Adipocyte (in vitro differentiated cells): ENCODE data around the gene AADACL4.

Experiments used
- DNase-seq: peaks from one replicate; pipeline ENCODE4 v3.0.0-alpha.2; 2015; ENCODE audit warnings: low read depth
- H3K27me3 ChIP-seq: replicated peaks from 2 replicates; pipeline ENCODE4 v1.7.0; 2013; ENCODE audit warnings: mild to moderate bottlenecking, low read length, moderate library complexity; ENCODE audit not compliant: control insufficient read depth, insufficient read depth
- H3K36me3 ChIP-seq: 2 replicates; pipeline ENCODE4 v1.7.0; 2013; ENCODE audit warnings: low read length, mild to moderate bottlenecking, moderate library complexity; ENCODE audit not compliant: control insufficient read depth, insufficient read depth, severe bottlenecking
- H3K4me1 ChIP-seq: 2 replicates; pipeline ENCODE4 v1.7.0; 2013; ENCODE audit warnings: mild to moderate bottlenecking, low read length, moderate library complexity; ENCODE audit not compliant: control insufficient read depth, insufficient read depth
- H3K4me3 ChIP-seq: 2 replicates; pipeline ENCODE4 v1.7.0; 2013; ENCODE audit warnings: mild to moderate bottlenecking, low read length, moderate library complexity
- H3K9ac ChIP-seq: 2 replicates; pipeline ENCODE4 v1.7.0; 2013; ENCODE audit warnings: mild to moderate bottlenecking, low read length, moderate library complexity
- H3K9me3 ChIP-seq: 2 replicates; pipeline ENCODE4 v1.7.0; 2013; ENCODE audit warnings: mild to moderate bottlenecking, low read length, moderate library complexity; ENCODE audit not compliant: control insufficient read depth

Gene AADACL4

DNA sequence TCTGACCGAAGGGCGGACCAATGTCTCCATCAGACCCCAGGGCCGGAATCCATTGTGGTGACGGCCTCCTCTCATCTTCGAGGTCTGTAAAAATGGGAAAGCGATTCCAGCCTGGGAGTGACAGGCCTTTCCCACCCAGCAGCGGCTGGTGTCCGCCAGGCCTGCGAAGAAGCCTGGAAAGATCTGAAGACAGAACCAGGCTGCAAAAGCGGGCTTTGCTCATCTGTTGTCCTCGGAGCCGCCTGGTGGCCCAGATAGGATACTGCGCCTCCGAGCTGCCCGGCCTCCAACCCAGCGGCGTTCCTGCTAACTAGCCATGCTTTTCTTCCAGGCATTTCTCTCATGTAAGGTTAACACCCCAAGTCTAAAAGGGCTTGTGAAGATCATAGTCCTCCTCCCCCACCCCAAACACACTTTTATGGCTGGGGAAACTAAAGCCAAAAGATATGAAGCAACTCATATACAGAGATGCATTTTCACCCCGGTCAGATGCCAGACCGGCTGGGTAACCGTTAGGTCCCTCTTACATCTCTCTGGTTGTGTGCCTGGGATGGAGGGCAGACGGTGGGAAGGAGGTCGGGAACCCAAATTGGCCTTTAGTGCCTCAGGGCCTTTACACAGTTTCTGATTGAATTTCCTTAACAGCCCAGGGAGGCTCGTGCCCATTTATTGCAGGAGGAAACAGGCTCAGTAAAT is 23.9 kb upstream of the AADACL4 start:
- Histone ChIP-seq H3K36me3 (no peaks in the 10 kb centered on the region), H3K27me3 (no peaks in the 10 kb centered on the region), H3K9me3 (no peaks in the 10 kb centered on the region), H3K4me1 (peaks cover 34% of the 10 kb centered on the region), H3K4me3 (peak overlapping the region; percentile 93), H3K9ac (peak overlapping the region; percentile 97)
- DNase-seq: peak; percentile 97

DNA sequence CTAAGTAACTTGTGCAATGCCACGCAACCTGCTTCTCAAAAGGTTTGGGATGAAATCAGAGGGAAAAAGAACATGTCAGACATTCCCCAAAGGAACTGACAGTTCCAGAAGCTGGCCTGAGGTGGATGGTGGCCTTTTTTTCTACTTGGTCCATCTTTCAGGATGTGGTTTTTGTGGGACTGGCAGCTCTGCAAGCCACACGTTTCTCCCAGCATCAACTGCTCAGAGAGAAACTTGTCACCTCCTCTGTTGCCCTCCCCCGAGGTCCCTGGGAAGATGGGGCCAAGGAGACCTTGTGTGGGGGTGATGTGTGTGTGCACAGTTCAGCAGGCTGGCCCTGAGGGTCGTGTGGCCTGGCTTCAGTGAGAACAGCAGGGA is 23.4 kb upstream of the AADACL4 start:
- no peaks in the 10 kb centered on the region for H3K27me3 ChIP-seq
- no peak for DNase-seq
- no peaks in the 10 kb centered on the region for H3K36me3 ChIP-seq
- H3K9ac ChIP-seq: peak overlapping the region; percentile 97
- H3K4me3 ChIP-seq: peak overlapping the region; percentile 93
- no peaks in the 10 kb centered on the region for H3K9me3 ChIP-seq
- H3K4me1 ChIP-seq: peaks cover 29% of the 10 kb centered on the region

DNA sequence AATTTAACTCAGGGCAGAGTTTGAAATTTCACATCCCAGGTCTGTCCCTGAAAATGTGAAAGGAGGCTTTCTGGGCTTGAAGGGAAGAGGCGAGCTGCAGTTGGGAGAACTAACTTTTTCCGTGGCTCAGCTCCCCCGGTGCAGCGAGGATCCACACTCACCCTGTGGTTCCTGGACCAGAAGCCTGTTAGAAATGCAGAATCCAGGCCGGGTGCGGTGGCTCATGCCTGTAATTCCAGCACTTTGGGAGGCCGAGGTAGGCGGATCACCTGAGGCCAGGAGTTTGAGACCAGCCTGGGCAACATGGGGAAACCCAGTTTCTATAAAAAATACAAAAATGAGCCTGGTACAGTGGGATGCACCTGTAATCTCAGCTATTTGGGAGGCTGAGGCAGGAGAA is 23.0 kb upstream of the AADACL4 start:
- Histone ChIP-seq H3K9me3 (no peaks in the 10 kb centered on the region), H3K4me3 (no peak overlapping the region), H3K27me3 (no peaks in the 10 kb centered on the region), H3K4me1 (peaks cover 27% of the 10 kb centered on the region), H3K9ac (peak overlapping the region; percentile 97), H3K36me3 (no peaks in the 10 kb centered on the region)
- DNase-seq: no peak

DNA sequence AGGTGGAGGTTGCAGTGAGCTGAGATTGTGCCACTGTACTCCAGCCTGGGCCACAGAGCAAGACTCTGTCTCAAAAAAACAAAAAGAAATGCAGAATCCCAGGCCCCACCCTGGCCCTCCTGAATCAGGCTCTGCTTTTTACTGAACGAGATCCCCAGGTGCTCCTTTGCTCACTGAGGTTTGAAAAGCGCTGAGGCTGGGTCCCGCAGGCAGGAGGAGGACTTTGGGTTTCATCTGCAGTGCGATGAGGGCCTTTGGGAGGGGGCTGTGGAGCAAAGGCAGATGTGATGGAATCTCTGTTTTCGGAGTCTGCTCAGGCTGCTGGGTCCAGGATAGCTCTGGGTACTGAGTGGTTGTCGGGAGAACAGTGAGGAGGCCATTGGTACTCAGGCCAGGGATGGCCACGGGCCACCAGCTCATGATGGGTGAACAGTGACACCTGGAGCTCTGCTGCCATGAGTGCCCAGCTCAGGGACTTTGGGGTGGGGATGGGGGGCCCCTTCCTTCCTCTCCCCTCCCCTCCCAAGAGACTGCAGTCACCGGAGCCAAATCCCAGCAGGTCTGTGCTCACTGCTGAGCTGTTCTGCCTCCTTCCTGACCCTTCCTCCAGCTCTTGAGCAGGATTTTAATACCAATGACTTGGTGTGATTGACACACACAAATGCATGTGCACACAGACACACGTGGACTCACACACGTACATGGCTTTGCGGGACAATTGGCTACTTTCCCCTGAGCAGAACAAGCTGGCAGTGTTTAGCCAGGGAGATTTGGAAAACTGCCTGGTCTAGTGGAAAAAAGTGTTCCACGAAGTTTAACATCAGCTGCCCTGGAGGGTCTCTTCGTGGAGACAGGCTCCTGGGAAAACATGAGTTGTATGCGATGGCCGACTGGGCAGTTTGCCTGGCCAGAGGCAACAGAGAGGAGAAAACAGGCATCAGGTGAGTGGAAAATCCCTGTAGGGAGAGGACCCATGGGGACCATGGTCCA is 22.2 kb upstream of the AADACL4 start:
- Histone ChIP-seq H3K4me1 (peaks cover 27% of the 10 kb centered on the region), H3K27me3 (no peaks in the 10 kb centered on the region), H3K36me3 (no peaks in the 10 kb centered on the region), H3K9ac (no peak overlapping the region), H3K4me3 (no peak overlapping the region), H3K9me3 (no peaks in the 10 kb centered on the region)
- DNase-seq: no peak

GRCh38 chr1:12622506-12622905 is 21.4 kb upstream of the AADACL4 start:
- no peak for DNase-seq
- no peak overlapping the region for H3K4me3 ChIP-seq
- peaks cover 27% of the 10 kb centered on the region for H3K4me1 ChIP-seq
- no peaks in the 10 kb centered on the region for H3K36me3 ChIP-seq
- no peaks in the 10 kb centered on the region for H3K9me3 ChIP-seq
- no peaks in the 10 kb centered on the region for H3K27me3 ChIP-seq
- no peak overlapping the region for H3K9ac ChIP-seq

DNA sequence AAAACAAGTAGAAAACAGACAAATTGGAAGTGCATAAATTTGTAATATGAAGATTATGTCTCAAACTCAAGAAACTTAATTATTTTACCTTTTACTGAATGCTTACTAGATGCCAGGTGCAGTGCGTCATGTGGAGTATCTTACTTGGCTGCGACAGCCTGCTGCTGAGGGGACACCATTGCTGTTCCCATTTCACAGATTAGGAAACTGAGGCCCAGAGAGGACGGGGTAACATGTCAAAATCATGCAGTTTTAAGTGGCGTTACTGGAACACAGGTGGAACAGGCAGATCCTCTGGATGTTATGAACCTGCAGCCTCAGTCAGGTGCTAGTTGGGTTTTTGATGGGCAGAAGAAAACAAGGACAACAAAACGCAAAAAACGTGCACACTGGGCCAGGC is 18.6 kb upstream of the AADACL4 start:
- Histone ChIP-seq H3K27me3 (peaks cover 10% of the 10 kb centered on the region), H3K36me3 (no peaks in the 10 kb centered on the region), H3K4me3 (no peak overlapping the region), H3K9ac (no peak overlapping the region), H3K4me1 (peaks cover 10% of the 10 kb centered on the region), H3K9me3 (no peaks in the 10 kb centered on the region)
- DNase-seq: no peak

DNA sequence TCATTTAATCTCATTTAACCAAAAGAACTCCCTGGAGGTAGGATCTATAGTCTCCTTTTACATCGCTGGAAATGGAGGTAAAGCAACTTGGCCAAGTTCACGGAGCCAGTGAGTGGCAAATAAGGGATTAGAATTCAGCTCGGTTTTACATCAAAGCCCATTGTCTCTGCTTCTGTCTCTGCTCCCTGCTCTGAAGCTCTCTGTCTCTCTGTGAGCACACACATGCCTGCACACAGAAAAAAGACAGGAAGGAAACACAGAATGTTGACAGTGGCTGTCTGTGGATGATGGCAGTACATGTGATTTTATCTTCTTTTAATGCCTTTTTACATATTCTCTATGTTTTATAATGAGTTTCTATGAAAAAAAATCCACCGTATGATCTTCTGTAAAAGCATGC is 17.0 kb upstream of the AADACL4 start:
- no peak overlapping the region for H3K4me3 ChIP-seq
- DNase-seq: no peak
- H3K4me1 ChIP-seq: peaks cover 6% of the 10 kb centered on the region
- H3K9ac ChIP-seq: no peak overlapping the region
- no peaks in the 10 kb centered on the region for H3K9me3 ChIP-seq
- H3K36me3 ChIP-seq: no peaks in the 10 kb centered on the region
- peaks cover 10% of the 10 kb centered on the region for H3K27me3 ChIP-seq

- Histone ChIP-seq H3K27me3 (peaks cover 12% of the 10 kb centered on the region), H3K9me3 (no peaks in the 10 kb centered on the region), H3K4me3 (no peak overlapping the region), H3K4me1 (peaks cover 3% of the 10 kb centered on the region), H3K36me3 (no peaks in the 10 kb centered on the region), H3K9ac (no peak overlapping the region)
- DNase-seq: no peak
These were observed 16.6 kb upstream of the AADACL4 start for GRCh38 chr1:12627296-12627695.

DNA sequence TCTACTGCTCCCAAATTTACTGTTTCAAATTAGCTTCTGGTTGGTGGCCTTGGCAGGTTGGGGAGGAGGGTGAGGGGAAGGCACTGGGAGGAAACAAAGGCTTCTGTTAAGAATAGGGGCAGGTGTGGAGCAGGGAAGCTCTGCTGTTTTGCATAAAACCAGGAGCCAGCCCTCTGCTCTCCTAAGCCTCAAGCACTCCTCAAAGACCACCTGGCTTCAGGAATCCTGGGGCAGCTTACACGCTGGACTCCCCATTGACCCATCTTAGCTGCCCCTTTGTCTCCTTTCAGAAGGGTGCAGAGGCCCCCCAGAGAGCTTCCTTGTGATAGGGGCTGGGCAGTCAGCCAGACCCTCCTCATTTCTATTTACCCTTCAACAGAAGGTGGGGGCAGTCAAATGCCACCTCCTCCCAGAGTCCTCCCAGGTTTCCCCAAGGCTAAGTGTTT is 14.4 kb upstream of the AADACL4 start:
- H3K27me3 ChIP-seq: peaks cover 14% of the 10 kb centered on the region
- H3K4me3 ChIP-seq: no peak overlapping the region
- H3K9ac ChIP-seq: no peak overlapping the region
- no peak for DNase-seq
- peaks cover 3% of the 10 kb centered on the region for H3K4me1 ChIP-seq
- H3K9me3 ChIP-seq: no peaks in the 10 kb centered on the region
- H3K36me3 ChIP-seq: no peaks in the 10 kb centered on the region

DNA sequence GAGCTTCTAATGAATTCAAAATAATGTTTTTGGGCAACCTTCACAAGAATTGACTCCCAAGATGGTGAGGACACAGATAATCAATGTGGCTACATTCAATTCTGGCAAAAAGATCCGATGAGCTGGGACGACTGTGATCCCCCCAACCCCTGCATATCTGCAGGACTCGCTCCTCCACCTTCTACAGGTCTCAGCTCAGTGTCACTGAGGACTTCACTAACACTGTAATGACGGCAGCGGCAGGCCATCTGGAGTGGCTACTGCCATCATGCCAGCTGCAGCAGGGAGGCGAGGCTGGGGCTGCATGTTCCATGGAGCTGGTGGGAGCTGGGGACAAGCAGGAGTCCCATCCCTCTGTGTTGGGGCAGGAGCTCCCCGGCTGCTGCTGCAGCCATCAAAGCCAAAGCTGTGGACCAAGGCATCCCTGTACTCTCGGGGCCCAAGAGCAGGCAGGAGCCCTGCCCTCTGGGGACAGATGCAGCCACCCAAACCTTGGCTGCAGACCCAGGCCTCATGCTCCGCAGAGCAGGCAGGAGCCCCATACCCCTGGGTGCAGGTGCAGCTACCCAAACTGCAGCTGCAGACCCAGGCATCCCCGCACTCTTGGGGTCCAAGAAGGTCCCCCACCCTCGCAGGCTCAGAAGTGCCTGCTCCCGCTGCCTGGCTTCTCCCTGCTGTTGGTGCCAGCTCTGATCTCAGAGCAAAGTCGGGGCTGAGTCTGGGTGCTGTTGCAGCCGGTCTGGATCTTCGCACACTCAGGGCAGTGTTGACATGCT is 13.7 kb upstream of the AADACL4 start:
- H3K4me3 ChIP-seq: no peak overlapping the region

More for the DNA sequence above, 13.7 kb upstream of the AADACL4 start:
- Histone ChIP-seq H3K36me3 (no peaks in the 10 kb centered on the region), H3K9me3 (no peaks in the 10 kb centered on the region), H3K27me3 (peaks cover 14% of the 10 kb centered on the region), H3K9ac (no peak overlapping the region), H3K4me1 (peaks cover 3% of the 10 kb centered on the region)
- no peak for DNase-seq
